GM19035 (cell line): Measurements from ENCODE around the gene MAS1L.
"Not testable (repeated sequence)": the region's sequence is repeated elsewhere in the genome, so short reads cannot be mapped to it uniquely, and the experiment has no call there.

Experiments
- ATAC-seq: cut with Tn5 transposase; IDR thresholded peaks from one replicate; pipeline ENCODE4 v1.9.1; 2021; ENCODE audit not compliant: unreplicated experiment

Gene MAS1L

DNA sequence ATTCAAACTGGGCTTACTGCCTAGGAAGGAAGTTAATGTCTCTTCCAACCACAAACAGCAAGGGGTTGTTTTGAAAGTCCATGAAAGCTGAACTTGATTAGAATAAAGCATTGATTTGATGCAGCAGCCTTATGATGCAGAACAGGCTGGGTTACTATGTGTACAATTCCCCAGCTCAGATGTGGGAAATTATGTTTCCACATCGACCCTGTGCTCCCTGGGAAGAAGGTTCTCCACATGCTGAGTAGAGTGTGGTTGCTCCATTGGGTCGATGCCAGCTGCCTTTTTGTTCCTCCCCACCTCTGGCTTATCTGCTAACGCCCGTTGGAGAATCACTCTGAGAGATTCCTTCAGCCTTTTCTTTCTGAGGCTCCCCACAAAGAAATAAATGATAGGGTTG, 1.2 kb downstream of the MAS1L start:
- ATAC-seq, result no peak

DNA sequence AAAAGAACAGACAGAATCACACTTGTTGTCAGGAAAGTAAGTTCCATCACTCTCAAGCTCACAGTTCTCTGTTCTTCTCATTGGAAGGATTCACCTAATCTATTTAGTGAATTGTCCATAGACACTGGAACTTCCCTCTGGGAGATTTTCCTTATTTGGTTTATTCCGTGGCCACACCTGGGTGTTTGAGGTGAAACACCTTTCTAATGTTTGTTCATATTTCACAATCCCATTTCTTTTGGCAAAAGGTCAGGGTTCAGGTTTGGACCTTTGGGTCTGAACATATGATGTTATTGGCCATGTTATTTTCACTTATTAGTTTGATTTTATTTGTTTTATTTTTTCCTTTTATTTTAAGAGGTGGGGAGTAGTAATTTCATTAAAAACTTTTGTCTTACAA, 4.0 kb downstream of the MAS1L start:
- ATAC-seq, result no peak

- ATAC-seq, result no peak
Observed at GRCh38 chr6:29483186-29483585, 4.6 kb downstream of the MAS1L start.

DNA sequence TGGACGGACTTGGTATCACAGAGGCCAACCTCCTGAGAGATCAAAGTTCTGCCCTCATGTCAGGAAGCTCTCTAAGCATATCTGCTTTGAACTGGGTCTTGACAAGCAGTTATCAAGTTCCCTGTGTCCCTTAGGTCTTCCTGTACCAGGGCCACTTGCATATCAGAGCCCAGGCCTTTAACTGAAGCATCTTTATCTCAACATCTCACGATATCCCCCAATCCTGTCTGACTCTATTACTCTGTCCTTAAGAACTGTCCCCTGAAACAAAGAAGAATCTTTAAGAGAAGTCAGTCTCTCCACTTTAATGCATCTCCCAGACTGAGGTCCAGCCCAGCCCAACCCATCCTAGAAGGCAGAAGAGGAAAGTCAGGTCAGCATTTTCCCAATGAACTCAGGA, 8.2 kb downstream of the MAS1L start:
- ATAC-seq, result no peak

DNA sequence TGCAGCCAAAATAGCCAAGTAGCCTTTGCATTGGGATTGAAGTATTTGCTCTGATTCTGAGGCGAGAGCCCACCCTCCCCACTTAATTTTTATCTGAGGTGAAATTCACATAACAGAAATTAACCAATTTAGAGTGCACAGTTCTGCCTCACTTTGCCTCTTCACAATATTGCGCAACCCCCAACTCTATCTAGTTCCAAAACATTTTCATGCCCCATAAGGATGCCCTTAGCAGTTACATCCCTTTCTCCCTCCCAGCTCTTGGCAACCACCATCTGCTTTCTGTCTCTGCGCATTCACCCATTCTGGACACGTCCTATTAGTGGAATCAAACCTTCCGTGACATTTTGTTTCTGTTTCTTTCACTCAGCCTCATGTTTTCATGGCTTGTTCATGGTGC, 9.0 kb downstream of the MAS1L start:
- ATAC-seq, result no peak

DNA sequence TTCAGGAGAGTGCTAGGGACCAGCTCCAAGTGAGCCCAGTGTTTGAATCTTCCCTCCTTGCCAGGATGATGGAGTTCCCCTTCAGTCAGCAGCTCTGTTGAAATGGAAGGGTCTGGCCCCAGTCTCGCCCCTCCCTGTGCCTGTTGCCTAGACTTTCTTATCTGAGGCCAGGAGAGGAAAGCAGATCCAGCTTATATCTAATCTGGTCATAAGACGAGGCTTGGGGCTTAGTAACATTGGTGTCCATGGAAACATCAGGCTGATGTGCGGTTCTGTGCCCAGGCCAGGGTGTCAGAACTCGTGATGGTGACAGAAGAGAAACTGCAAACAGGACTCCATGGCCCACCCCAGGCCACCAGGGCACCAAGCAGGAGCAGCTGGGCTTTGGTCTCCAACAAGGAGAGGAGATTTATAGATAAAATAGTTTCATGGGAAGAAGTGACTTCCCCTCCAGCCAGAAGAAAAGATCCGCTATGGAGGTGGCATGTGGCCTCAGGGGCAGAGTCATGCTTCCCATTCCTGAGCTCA, 9.8 kb downstream of the MAS1L start:
- ATAC-seq, result no peak

DNA sequence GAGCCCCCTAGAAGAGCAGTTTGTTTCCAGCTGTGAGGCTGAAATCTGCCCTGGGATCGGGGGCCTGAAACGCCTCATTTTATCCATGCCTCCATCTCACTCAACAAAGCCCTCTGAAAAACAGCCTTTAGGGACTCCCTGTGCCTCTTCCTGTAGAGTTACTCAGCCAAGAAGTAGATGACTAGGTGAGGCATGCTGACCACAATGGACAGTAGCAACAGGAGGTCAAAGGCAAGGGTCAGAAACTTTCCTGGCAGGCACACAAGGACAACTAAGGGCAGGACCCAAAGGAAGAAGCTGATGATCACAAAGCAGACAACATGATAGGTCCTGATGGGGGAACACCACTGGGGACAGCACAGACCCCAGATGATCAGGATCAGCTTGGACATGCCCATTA, 12.8 kb downstream of the MAS1L start:
- ATAC-seq, result no peak

DNA sequence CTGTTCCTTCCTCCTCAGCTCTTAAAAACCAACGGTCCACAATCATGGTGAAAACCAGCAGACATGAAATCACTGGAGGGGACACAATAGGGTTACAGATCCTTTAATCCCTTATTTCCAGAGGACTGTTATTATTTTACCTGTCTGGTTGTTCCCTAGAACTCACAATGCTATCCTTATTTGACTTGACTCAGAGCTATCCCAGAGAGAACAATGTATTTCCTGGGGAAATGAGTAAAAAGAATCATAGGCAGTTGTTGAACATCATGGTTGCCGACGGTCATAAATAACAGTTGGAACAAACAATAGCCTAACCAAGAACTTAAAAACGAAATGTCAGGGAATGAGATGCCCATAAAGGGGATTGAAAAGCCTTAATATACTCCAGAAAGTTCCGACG, 21.5 kb downstream of the MAS1L start:
- ATAC-seq, result no peak

DNA sequence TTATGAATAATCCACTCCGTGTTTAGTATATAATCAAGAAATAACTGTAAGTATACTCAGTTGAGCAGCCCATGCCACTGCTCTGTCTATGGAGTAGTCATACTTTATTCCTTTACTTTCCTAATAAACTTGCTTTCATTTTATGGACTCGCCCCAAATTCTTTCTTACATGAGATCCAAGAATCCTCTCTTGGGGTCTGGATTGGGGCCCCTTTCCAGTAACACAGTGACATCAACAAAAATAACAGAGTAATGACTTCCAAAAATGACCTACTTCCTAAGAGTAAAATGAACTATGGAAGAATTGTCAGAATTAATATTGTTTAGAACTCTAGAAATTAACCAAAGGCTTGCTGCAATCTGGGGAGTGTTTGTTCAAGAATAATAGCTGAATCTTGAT, 22.0 kb downstream of the MAS1L start:
- ATAC-seq, result no peak

DNA sequence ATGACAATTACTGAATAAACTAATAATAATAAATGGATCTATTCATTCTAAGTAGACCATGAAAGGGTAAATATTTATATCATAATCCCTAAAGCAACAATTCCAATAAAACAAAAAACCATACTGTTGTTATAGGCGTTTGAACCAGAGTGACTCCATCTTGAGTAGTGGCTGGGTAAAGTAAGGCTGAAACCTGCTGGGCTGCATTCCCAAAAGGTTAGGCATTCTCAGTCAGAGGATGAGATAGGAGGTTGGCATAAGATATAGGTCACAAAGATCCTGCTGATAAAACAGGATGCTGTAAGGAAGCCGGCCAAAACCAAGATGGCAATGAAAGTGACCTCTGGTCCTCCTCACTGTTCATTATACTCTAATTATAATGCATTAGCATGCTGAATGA, 22.5 kb downstream of the MAS1L start:
- ATAC-seq, result no peak

- ATAC-seq, result no peak
Observed at GRCh38 chr6:29462022-29462421, 25.7 kb downstream of the MAS1L start.

GRCh38 chr6:29461021-29461814, 26.5 kb downstream of the MAS1L start:
- ATAC-seq, result no peak

- no peak for ATAC-seq
Observed at GRCh38 chr6:29456971-29457370, 30.8 kb downstream of the MAS1L start, which contains the start of the genes OR11A1 and OR2H1. TSS of gene OR11A1 (minus strand) at chr6:29457071. CDS start at chr6:29427641, 29,430 bp downstream. TSS of gene OR2H1 (plus strand) at chr6:29457155. CDS start at chr6:29461770, 4,615 bp downstream.

GRCh38 chr6:29451471-29452193, 36.1 kb downstream of the MAS1L start:
- ATAC-seq, result no peak

DNA sequence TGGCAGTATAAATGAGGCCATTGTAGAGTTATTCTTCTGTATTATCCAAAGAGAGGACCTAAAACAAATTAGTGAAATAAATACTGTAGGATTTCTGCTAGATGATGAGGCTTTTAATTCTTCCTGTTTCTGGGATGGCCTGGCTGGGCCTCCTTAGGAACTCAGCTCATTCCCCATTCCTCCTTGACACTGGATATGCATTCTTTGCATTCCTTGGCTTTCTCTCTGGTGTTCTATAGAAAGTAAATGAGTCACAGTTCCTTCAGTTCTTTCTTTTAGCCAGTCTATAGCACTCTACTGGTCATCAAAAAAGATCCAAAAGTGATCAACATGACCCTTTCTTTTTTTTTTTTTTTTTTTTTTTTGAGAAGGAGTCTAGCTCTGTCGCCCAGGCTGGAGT, 40.1 kb downstream of the MAS1L start:
- ATAC-seq, result no peak

- ATAC-seq, result not testable (repeated sequence)
Observed at GRCh38 chr6:29444031-29444430, 43.7 kb downstream of the MAS1L start.

DNA sequence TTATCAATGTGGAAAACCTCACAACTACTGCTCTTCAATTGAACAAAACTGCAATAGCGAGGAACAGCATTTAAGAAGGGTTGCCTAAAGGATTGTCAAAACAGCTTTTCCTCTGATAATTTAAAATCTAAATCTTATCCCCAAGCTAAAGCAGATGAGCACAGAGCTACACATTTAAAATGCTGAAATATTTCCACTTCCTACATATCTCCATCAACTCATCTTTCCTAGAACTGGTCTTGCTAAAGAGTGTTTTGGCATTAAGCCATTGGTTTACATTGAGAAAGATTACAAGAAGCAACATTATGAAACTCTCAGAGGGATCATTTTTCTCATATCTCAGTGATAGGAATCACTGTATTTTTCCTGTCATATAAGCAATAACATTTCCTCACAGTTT, 45.0 kb downstream of the MAS1L start:
- ATAC-seq, result no peak

GRCh38 chr6:29439006-29439405, 48.8 kb downstream of the MAS1L start, which contains the start of gene OR10C1:
TSS of gene OR10C1 (plus strand) at chr6:29439306. CDS start at chr6:29440016, 710 bp downstream.
- ATAC-seq, result no peak

DNA sequence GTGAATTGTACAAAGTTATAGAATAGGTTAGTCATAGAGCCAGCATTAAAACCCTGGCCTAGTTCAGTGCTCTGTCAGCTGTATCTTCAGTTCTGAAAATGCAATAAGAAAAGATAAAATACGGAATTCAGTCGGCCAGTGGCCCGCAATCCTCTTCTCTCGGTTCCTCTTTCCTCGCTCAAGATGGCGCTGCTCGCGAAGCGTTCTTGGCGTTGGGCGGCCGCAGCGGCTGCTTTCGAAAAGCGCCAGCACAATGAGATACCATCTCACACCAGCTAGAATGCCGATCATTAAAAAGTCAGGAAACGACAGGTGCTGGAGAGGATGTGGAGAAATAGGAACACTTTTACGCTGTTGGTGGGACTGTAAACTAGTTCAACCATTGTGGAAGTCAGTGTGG, 51.0 kb downstream of the MAS1L start:
- not testable (repeated sequence) for ATAC-seq
